ENCODE measurements around the gene ORAI3. TPM values are rescaled to one million over a fixed set of nuclear protein-coding genes. Genes with fewer than 3 reads are reported as not detected.

The ORAI3 gene
- total RNA-seq, 1 donor from 2014 or later: 26.2 TPM

GRCh38 chr16:30924913-30925631, 23.8 kb upstream of the ORAI3 start:
- no peak for DNase-seq (ENCODE audit: low spot score in 2 of 2, unreplicated experiment in 2 of 2)
- TF ChIP-seq, protein P1, sequence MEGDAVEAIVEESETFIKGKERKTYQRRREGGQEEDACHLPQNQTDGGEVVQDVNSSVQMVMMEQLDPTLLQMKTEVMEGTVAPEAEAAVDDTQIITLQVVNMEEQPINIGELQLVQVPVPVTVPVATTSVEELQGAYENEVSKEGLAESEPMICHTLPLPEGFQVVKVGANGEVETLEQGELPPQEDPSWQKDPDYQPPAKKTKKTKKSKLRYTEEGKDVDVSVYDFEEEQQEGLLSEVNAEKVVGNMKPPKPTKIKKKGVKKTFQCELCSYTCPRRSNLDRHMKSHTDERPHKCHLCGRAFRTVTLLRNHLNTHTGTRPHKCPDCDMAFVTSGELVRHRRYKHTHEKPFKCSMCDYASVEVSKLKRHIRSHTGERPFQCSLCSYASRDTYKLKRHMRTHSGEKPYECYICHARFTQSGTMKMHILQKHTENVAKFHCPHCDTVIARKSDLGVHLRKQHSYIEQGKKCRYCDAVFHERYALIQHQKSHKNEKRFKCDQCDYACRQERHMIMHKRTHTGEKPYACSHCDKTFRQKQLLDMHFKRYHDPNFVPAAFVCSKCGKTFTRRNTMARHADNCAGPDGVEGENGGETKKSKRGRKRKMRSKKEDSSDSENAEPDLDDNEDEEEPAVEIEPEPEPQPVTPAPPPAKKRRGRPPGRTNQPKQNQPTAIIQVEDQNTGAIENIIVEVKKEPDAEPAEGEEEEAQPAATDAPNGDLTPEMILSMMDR (IDR thresholded peaks at IDR 0.05; ENCODE audit: unreplicated experiment): no peak
- Mint-ChIP-seq H3K36me3 (peaks cover 2% of the 10 kb centered on the region), H3K4me1 (peaks cover 14% of the 10 kb centered on the region), H3K27me3 (ENCODE audit: low read depth) (no peaks in the 10 kb centered on the region), H3K27ac (peak overlapping the region; percentile 82), H3K9me3 (no peaks in the 10 kb centered on the region), H3K4me3 (peak overlapping the region; percentile 77)

GRCh38 chr16:30925632-30925987, 23.3 kb upstream of the ORAI3 start:
- TF ChIP-seq, protein P1 (IDR thresholded peaks at IDR 0.05; ENCODE audit: unreplicated experiment): no peak

GRCh38 chr16:30925995-30926811, 22.7 kb upstream of the ORAI3 start:
- H3K9me3 Mint-ChIP-seq: no peaks in the 10 kb centered on the region
- no peaks in the 10 kb centered on the region for H3K27me3 Mint-ChIP-seq (ENCODE audit: low read depth)
- TF ChIP-seq, protein P1 (IDR thresholded peaks at IDR 0.05; ENCODE audit: unreplicated experiment): no peak
- no peak for DNase-seq (ENCODE audit: low spot score in 2 of 2, unreplicated experiment in 2 of 2)
- H3K36me3 Mint-ChIP-seq: peaks cover 4% of the 10 kb centered on the region
- H3K27ac Mint-ChIP-seq: peak overlapping the region; percentile 34
- H3K4me3 Mint-ChIP-seq: peak overlapping the region; percentile 54
- H3K4me1 Mint-ChIP-seq: peaks cover 14% of the 10 kb centered on the region

More at GRCh38 chr16:30925632-30925987, 23.3 kb upstream of the ORAI3 start:
- Mint-ChIP-seq H3K4me3 (peak overlapping the region; percentile 54), H3K4me1 (peaks cover 14% of the 10 kb centered on the region), H3K27me3 (ENCODE audit: low read depth) (no peaks in the 10 kb centered on the region), H3K9me3 (no peaks in the 10 kb centered on the region), H3K27ac (no peak overlapping the region), H3K36me3 (peaks cover 2% of the 10 kb centered on the region)
- no peak for DNase-seq (ENCODE audit: low spot score in 2 of 2, unreplicated experiment in 2 of 2)

- peak overlapping the region; percentile 30 for H3K27ac Mint-ChIP-seq
- no peak overlapping the region for H3K4me3 Mint-ChIP-seq
- H3K27me3 Mint-ChIP-seq (ENCODE audit: low read depth): no peaks in the 10 kb centered on the region
Measured at GRCh38 chr16:30926937-30927788, 21.7 kb upstream of the ORAI3 start.

More at GRCh38 chr16:30926937-30927788, 21.7 kb upstream of the ORAI3 start:
- no peaks in the 10 kb centered on the region for H3K9me3 Mint-ChIP-seq
- H3K36me3 Mint-ChIP-seq: peaks cover 7% of the 10 kb centered on the region
- H3K4me1 Mint-ChIP-seq: peaks cover 14% of the 10 kb centered on the region
- TF ChIP-seq, protein P1 (IDR thresholded peaks at IDR 0.05; ENCODE audit: unreplicated experiment): no peak
- DNase-seq (ENCODE audit: low spot score in 2 of 2, unreplicated experiment in 2 of 2): no peak
